Stimulated activated CD8-positive, alpha-beta memory T cell treated with anti-CD3 and anti-CD28 coated beads, Interleukin-7, amount 100 ng/mL, for 48 hours (primary cell): ENCODE measurements around the gene NEURL1.
"Not testable (repeated sequence)": the region's sequence is repeated elsewhere in the genome, so short reads cannot be mapped to it uniquely, and the experiment has no call there.

Experiments
- DNase-seq, 2 donors: peaks; one replicate each; pipeline ENCODE4 v3.0.0-alpha.2; 2020; ENCODE audit warnings: low read depth in 1 of 2; ENCODE audit errors: extremely low read depth in 1 of 2

Gene NEURL1

GRCh38 chr10:103513380-103514060 lies 20.0 kb downstream of the NEURL1 start:
- DNase-seq, result no peak

- no peak for DNase-seq
Measured at GRCh38 chr10:103514244-103514643, 20.7 kb downstream of the NEURL1 start.

GRCh38 chr10:103517234-103518085 lies 24.0 kb downstream of the NEURL1 start:
- no peak for DNase-seq

GRCh38 chr10:103519798-103520197 lies 26.3 kb downstream of the NEURL1 start:
- DNase-seq, result no peak

GRCh38 chr10:103522006-103522405 lies 28.5 kb downstream of the NEURL1 start:
- DNase-seq, result not testable (repeated sequence)

GRCh38 chr10:103523683-103524082 lies 30.2 kb downstream of the NEURL1 start:
- DNase-seq, result no peak

- DNase-seq, result no peak
Measured at GRCh38 chr10:103525901-103526300, 32.4 kb downstream of the NEURL1 start.

- not testable (repeated sequence) for DNase-seq
Measured at GRCh38 chr10:103527476-103527875, 34.0 kb downstream of the NEURL1 start.

- DNase-seq, result no peak
Measured at GRCh38 chr10:103528549-103528948, 35.0 kb downstream of the NEURL1 start.

- DNase-seq, result no peak
Measured at GRCh38 chr10:103529539-103529938, 36.0 kb downstream of the NEURL1 start.

GRCh38 chr10:103533827-103534226 lies 40.3 kb downstream of the NEURL1 start:
- no peak for DNase-seq

- no peak for DNase-seq
Measured at GRCh38 chr10:103534621-103535498, 41.4 kb downstream of the NEURL1 start.

- no peak for DNase-seq
Measured at GRCh38 chr10:103535595-103535994, 42.1 kb downstream of the NEURL1 start.

- no peak for DNase-seq
Measured at GRCh38 chr10:103539751-103540150, 46.2 kb downstream of the NEURL1 start.

- no peak for DNase-seq
Measured at GRCh38 chr10:103540722-103541121, 47.2 kb downstream of the NEURL1 start.

GRCh38 chr10:103541616-103542015 lies 48.1 kb downstream of the NEURL1 start:
- DNase-seq, result no peak

- DNase-seq, result no peak
Measured at GRCh38 chr10:103542764-103543616, 49.5 kb downstream of the NEURL1 start.

GRCh38 chr10:103543617-103544525 lies 50.4 kb downstream of the NEURL1 start:
- DNase-seq, result no peak

- no peak for DNase-seq
Measured at GRCh38 chr10:103544657-103545310, 51.3 kb downstream of the NEURL1 start.
